ENCODE results near the gene UQCRC2. TPM values are rescaled to one million over a fixed set of nuclear protein-coding genes. Genes with fewer than 3 reads are reported as not detected.
A peak's percentile ranks its signal among the peaks of the same experiment; 100 is the strongest.

The UQCRC2 gene
- total RNA-seq, 2 experiments from 2014 or later = 356 to 383 TPM

- CTCF ChIA-PET = interaction anchor here (1.6 to 2.2 kb wide), 2 partner anchors 7 to 13 kb away, joined by 5 read pairs; no protein-coding TSS in a partner anchor
- H3K9me3 Mint-ChIP-seq = no peaks in the 10 kb centered on the region
- no peak overlapping the region for H3K27ac Mint-ChIP-seq
- TF ChIP-seq, protein P1, sequence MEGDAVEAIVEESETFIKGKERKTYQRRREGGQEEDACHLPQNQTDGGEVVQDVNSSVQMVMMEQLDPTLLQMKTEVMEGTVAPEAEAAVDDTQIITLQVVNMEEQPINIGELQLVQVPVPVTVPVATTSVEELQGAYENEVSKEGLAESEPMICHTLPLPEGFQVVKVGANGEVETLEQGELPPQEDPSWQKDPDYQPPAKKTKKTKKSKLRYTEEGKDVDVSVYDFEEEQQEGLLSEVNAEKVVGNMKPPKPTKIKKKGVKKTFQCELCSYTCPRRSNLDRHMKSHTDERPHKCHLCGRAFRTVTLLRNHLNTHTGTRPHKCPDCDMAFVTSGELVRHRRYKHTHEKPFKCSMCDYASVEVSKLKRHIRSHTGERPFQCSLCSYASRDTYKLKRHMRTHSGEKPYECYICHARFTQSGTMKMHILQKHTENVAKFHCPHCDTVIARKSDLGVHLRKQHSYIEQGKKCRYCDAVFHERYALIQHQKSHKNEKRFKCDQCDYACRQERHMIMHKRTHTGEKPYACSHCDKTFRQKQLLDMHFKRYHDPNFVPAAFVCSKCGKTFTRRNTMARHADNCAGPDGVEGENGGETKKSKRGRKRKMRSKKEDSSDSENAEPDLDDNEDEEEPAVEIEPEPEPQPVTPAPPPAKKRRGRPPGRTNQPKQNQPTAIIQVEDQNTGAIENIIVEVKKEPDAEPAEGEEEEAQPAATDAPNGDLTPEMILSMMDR (IDR thresholded peaks at IDR 0.05) = no peak
- ATAC-seq (no peak), DNase-seq (no peak)
- intact Hi-C loops (cut with micrococcal nuclease) = no loop called here
- no peak overlapping the region for H3K4me3 Mint-ChIP-seq
- POLR2A ChIA-PET = interaction anchor here (1.3 to 1.8 kb wide), 2 partner anchors 8 to 10 kb away, joined by 4 to 5 read pairs; partner anchors contain the start of gene UQCRC2
- peaks cover 5% of the 10 kb centered on the region for H3K36me3 Mint-ChIP-seq (ENCODE audit: low read depth)
- no peaks in the 10 kb centered on the region for H3K27me3 Mint-ChIP-seq
- peaks cover 15% of the 10 kb centered on the region for H3K4me1 Mint-ChIP-seq (ENCODE audit: low read depth)
Observed at GRCh38 chr16:21943571-21943970, 9.6 kb upstream of the UQCRC2 start.

DNA sequence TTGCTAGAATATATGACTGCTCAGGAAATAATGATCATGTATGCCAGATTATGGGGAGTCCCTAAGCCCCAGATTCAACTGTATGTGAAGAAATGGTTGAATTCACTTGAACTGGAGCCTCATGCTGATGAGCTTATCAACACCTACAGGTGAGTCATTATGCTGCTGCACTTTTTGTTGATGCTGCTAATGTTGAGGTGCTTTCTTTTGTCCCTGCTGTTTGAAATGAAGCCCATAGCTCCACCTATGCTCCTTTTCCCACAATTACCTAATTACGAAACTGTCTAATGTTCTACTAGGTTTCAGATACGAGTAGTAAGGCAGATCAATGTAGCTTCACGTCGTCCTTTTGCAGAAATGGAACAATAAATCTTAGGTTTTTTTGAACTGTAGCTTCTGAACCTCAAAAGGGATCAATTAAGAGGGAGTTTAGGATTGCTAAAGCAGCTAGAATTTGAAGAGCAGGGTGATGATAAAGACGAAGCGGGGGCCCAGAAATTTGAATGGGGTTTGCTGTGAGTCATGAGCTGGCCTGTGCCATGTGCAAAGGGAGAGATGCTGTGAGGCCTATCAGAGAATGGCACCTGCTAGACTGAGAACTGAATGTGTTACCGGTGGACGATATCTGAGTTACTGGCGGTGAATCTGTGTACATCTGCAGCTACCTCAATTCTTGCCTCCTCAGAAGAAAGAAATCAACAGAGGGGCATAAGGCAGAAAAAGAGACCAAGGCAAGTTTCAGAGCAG, 6.1 kb upstream of the UQCRC2 start:
- Mint-ChIP-seq H3K9me3 (no peaks in the 10 kb centered on the region), H3K27me3 (no peaks in the 10 kb centered on the region), H3K4me1 (ENCODE audit: low read depth) (peaks cover 38% of the 10 kb centered on the region), H3K27ac (peak overlapping the region; percentile 71), H3K4me3 (no peak overlapping the region), H3K36me3 (ENCODE audit: low read depth) (peaks cover 13% of the 10 kb centered on the region)
- TF ChIP-seq, protein P1 (IDR thresholded peaks at IDR 0.05) = no peak
- ChIA-PET CTCF (interaction anchor here (0.8 to 1.7 kb wide), 4 partner anchors 12 to 241 kb away, joined by 3 to 6 read pairs (median 4); no protein-coding TSS in a partner anchor), POLR2A (no interaction called here)
- intact Hi-C loops (cut with micrococcal nuclease) = no loop called here
- DNase-seq (peak; percentile 25), ATAC-seq (peak; percentile 82)

DNA sequence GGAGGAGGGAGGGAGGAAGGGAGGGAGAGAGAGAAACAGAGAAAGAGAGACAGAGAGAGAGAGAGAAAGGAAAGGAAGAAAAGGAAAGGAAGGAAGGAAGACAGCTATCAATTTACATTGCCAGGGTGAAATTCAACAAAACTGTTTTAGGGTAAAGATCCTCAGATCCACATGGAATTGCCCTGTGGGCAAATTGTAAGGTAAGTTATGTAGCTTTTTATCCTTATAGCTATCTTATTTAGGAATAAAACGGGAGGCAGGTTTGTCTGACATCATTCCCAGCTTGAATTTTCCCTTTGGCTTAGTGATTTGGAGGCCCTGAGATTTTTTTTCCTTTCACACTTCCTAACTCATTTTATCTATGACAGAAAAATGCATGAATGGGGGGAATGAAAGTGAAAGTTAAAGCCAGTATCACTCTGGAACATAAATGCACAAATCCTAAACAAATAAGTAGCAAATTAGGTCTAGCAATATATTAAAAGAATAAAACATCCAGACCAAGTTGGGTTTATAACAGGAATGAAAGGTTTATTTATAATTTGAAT, 3.4 kb upstream of the UQCRC2 start:
- Mint-ChIP-seq H3K27me3 (no peaks in the 10 kb centered on the region), H3K36me3 (ENCODE audit: low read depth) (peaks cover 21% of the 10 kb centered on the region), H3K27ac (peak overlapping the region; percentile 18), H3K4me3 (no peak overlapping the region), H3K9me3 (no peaks in the 10 kb centered on the region), H3K4me1 (ENCODE audit: low read depth) (peaks cover 45% of the 10 kb centered on the region)
- CTCF ChIA-PET = interaction anchor here (0.9 to 1.4 kb wide), 3 partner anchors 10 to 128 kb away, joined by 3 to 6 read pairs (median 4); no protein-coding TSS in a partner anchor
- intact Hi-C loops (cut with micrococcal nuclease) = loop anchor here (5.0 kb wide), 1 partner anchor 238 kb away; no protein-coding TSS in a partner anchor
- TF ChIP-seq, protein P1 (IDR thresholded peaks at IDR 0.05) = no peak
- DNase-seq (no peak), ATAC-seq (no peak)
- POLR2A ChIA-PET = no interaction called here

DNA sequence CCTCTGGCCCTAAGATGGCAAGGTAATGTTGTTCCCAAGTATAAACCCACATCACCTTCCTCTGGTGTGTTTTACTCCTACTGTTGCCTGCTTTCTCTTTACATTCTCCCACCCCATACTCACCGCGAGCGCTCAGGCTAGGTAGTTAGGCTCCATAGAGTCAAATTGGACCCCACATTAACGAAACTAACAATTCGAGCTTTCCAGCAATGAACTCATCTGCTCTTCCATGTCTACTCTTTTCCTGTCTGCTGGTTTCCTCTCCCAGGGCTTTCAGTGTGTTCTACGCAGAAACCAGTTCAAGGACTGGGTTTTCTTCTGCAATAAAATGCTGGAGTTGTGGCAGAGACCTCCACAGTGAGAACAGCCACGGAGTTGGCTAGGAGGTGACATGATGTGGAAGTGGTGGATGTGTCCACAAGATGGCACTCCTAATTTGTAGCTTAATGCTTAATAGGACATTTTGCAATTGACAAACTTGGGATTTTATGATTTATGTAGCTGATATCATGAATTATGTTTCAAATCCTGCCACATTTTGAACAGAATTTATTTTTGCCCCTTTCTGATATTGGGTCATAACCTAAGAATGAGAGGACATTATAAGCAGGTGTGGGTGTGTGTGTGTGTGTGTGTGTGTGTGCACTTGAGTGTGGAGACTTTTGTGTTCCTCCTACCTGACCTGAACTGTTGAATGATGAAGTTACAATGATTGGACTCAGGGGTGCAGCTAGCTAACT, 2.2 kb upstream of the UQCRC2 start:
- ChIA-PET POLR2A (interaction anchor here (0.9 to 1.1 kb wide), 2 partner anchors 8 to 347 kb away, joined by 3 to 4 read pairs; no protein-coding TSS in a partner anchor), CTCF (interaction anchor here (0.6 to 4.0 kb wide), 8 partner anchors 8 to 237 kb away, joined by 3 to 19 read pairs (median 4); no protein-coding TSS in a partner anchor)
- TF ChIP-seq, protein P1 (IDR thresholded peaks at IDR 0.05) = peak; percentile 53
- intact Hi-C loops (cut with micrococcal nuclease) = loop anchor here (5.0 kb wide), 1 partner anchor 236 kb away; no protein-coding TSS in a partner anchor
- H3K27ac Mint-ChIP-seq = peak overlapping the region; percentile 86
- H3K4me1 Mint-ChIP-seq (ENCODE audit: low read depth) = peaks cover 54% of the 10 kb centered on the region
- H3K36me3 Mint-ChIP-seq (ENCODE audit: low read depth) = peaks cover 28% of the 10 kb centered on the region
- no peak for ATAC-seq
- no peaks in the 10 kb centered on the region for H3K9me3 Mint-ChIP-seq
- peak overlapping the region; percentile 61 for H3K4me3 Mint-ChIP-seq
- peak; percentile 54 for DNase-seq
- H3K27me3 Mint-ChIP-seq = no peaks in the 10 kb centered on the region

All from activated CD8-positive, alpha-beta T cell treated with anti-CD3 and anti-CD28 coated beads for 36 hours (primary cell).